Neural crest cell (in vitro differentiated cells): ENCODE results near the gene GEN1. TPM values are rescaled to one million over a fixed set of nuclear protein-coding genes. Genes with fewer than 3 reads are reported as not detected.

Experiments
- DNase-seq: peaks from one replicate; pipeline ENCODE4 v3.0.0; 2021; ENCODE audit warnings: low read depth, mixed read lengths, low spot score
- H3K27ac Mint-ChIP-seq: one replicate; pipeline ENCODE4 v1.8.0; 2021; ENCODE audit warnings: mild to moderate bottlenecking, mixed read lengths; ENCODE audit not compliant: unreplicated experiment
- H3K27me3 Mint-ChIP-seq: 2 replicates; pipeline ENCODE4 v1.8.0; 2021; ENCODE audit warnings: low read depth, mild to moderate bottlenecking, mixed read lengths
- H3K36me3 Mint-ChIP-seq: 2 replicates; pipeline ENCODE4 v1.8.0; 2021; ENCODE audit warnings: low read depth, mild to moderate bottlenecking, mixed read lengths
- H3K4me1 Mint-ChIP-seq: 2 replicates; pipeline ENCODE4 v1.8.0; 2021; ENCODE audit warnings: mixed read lengths
- H3K4me3 Mint-ChIP-seq: one replicate; pipeline ENCODE4 v1.8.0; 2021; ENCODE audit warnings: mild to moderate bottlenecking, mixed read lengths
- H3K9me3 Mint-ChIP-seq: 2 replicates; pipeline ENCODE4 v1.8.0; 2021; ENCODE audit warnings: mixed read lengths
- total RNA-seq: library from RNA; stranded (reverse); gene quantifications from 2 replicates; pipeline ENCODE4 v1.2.1, GENCODE V29; 2021
- TF ChIP-seq, protein P1 (sequence below): fragments of 200-600 bp; sonication (generic); conservative IDR thresholded peaks from 2 replicates; pipeline ENCODE4 v1.5.0; 2021; ENCODE audit warnings: antibody characterized with exemption, mild to moderate bottlenecking

The GEN1 gene
- total RNA-seq, 1 donor from 2014 or later: 29.7 TPM

DNA sequence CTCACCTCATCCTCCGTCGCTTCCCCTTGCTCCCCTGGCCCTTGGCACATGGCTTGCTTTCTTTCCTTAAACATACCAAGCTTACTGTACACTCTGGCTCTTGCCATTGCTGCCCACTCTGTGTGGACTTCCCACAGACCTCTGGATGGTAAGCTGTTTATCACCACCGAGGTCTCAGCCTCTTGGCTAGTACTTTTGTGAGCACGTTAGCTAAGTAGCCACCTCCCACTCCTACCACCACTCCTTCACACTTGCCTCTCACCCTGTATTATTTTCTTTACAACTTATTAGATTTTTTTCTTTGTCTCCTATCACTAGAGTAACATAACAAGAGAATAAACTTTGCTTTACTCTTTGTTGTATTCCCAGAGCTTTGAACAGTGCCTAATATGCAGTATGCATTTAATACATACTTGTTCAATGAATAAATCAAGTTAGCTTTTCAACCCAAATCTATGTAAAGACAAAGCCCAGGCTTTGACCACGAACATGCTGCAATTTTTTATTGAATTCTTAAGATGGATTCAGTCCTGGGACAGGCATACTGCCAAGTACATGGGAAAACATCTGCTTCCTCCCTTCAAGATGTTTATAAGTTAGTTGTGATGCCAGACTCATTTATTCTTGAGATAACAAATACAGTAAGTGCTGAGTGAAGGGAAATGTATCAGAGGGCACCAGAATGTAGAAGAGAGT lies 37.3 kb downstream of the GEN1 start:
- H3K36me3 Mint-ChIP-seq: no peaks in the 10 kb centered on the region
- H3K9me3 Mint-ChIP-seq: no peaks in the 10 kb centered on the region
- DNase-seq: no peak
- peaks cover 5% of the 10 kb centered on the region for H3K4me1 Mint-ChIP-seq
- no peak overlapping the region for H3K4me3 Mint-ChIP-seq
- H3K27me3 Mint-ChIP-seq: no peaks in the 10 kb centered on the region
- no peak overlapping the region for H3K27ac Mint-ChIP-seq
- TF ChIP-seq, protein P1, sequence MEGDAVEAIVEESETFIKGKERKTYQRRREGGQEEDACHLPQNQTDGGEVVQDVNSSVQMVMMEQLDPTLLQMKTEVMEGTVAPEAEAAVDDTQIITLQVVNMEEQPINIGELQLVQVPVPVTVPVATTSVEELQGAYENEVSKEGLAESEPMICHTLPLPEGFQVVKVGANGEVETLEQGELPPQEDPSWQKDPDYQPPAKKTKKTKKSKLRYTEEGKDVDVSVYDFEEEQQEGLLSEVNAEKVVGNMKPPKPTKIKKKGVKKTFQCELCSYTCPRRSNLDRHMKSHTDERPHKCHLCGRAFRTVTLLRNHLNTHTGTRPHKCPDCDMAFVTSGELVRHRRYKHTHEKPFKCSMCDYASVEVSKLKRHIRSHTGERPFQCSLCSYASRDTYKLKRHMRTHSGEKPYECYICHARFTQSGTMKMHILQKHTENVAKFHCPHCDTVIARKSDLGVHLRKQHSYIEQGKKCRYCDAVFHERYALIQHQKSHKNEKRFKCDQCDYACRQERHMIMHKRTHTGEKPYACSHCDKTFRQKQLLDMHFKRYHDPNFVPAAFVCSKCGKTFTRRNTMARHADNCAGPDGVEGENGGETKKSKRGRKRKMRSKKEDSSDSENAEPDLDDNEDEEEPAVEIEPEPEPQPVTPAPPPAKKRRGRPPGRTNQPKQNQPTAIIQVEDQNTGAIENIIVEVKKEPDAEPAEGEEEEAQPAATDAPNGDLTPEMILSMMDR: no peak

DNA sequence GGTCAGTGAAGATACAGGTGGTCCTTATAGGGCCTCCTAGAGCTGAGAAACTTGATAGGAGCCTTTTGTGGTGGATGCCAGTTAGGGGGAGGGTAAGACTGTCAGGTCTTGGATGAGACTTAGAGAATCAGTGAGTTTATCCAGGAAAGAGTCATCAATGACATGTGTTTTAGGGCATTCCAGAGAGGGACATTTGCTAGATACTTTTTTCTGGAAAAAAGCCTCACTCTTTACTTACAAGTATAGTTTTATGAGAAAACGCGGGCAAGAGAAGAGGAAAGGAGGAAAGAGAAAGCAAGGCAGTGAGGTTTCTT lies 37.8 kb downstream of the GEN1 start:
- H3K27ac Mint-ChIP-seq: no peak overlapping the region

DNA sequence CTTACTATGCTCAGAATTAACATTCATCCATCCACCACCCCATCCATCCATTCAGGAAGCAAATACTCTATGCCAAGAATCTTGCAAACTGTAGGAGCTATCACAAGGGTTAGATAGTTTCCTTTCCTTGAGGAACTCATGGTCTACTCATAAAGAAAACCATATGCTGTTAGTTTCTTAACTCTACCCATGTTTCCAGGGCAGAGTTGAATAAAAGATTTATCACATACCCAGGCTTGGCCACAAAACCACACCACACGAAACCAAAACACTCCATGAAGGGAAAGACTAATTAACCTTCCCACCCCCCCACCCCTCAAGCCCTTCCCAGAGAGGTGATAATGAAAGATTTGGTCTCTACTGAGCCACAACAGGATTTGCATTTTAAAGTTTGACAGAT lies 38.6 kb downstream of the GEN1 start:
- H3K9me3 Mint-ChIP-seq: no peaks in the 10 kb centered on the region
- H3K36me3 Mint-ChIP-seq: no peaks in the 10 kb centered on the region
- no peak overlapping the region for H3K4me3 Mint-ChIP-seq
- H3K4me1 Mint-ChIP-seq: peaks cover 5% of the 10 kb centered on the region
- H3K27ac Mint-ChIP-seq: no peak overlapping the region
- TF ChIP-seq, protein P1: no peak
- H3K27me3 Mint-ChIP-seq: no peaks in the 10 kb centered on the region
- no peak for DNase-seq

More for the DNA sequence above, 37.8 kb downstream of the GEN1 start:
- no peaks in the 10 kb centered on the region for H3K9me3 Mint-ChIP-seq
- no peaks in the 10 kb centered on the region for H3K27me3 Mint-ChIP-seq
- H3K36me3 Mint-ChIP-seq: no peaks in the 10 kb centered on the region
- DNase-seq: no peak
- no peak overlapping the region for H3K4me3 Mint-ChIP-seq
- TF ChIP-seq, protein P1: no peak
- H3K4me1 Mint-ChIP-seq: peaks cover 5% of the 10 kb centered on the region

DNA sequence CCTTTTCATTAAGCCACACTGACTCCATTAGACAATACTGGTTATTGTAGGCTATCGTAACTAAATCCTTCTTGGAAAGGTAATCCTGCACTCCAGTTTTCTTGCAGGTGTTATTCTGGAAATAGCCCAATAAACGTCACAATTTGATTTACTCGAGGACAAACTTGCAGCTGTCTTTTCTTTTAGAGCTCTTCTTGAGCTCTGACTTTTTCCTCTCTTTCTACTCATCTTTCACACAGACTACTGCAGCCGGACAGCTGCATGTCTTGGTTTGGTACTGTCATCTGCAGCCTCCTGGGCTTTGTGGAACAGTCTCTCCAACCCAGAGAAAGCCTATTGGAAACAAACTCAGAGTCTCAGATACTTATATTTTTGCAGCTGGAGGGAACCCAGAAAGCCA lies 39.4 kb downstream of the GEN1 start:
- TF ChIP-seq, protein P1: no peak
- DNase-seq: no peak
- H3K36me3 Mint-ChIP-seq: no peaks in the 10 kb centered on the region
- no peak overlapping the region for H3K4me3 Mint-ChIP-seq
- peaks cover 5% of the 10 kb centered on the region for H3K4me1 Mint-ChIP-seq
- H3K27ac Mint-ChIP-seq: no peak overlapping the region
- no peaks in the 10 kb centered on the region for H3K27me3 Mint-ChIP-seq
- H3K9me3 Mint-ChIP-seq: no peaks in the 10 kb centered on the region

DNA sequence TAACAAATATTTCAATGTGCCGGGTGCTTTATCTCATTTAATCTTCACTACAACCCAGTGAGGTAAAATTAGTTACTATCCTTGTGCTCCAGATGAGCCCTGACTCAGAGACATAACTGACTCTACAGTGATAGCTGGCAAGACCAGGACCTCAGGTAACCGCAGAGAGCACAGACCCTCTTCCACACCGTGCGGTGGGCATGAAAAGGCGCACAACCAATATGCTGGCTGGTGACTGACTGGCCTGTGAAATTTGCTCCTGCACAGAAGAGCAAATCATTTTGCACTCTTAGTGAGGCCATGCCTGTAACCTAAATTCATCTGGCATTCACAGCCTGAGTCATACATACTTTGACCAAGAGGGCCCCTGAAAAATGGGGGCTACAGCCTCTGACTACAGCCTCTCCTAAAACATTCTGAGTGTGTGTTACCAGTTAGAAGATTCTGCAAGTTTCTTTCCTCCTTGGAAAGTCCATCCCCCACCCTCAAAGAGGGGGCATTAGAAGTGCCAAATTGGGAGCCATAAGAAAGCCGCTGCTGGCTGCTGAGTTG lies 39.9 kb downstream of the GEN1 start:
- TF ChIP-seq, protein P1: no peak

More for the DNA sequence above, 39.9 kb downstream of the GEN1 start:
- H3K27ac Mint-ChIP-seq: no peak overlapping the region
- H3K4me3 Mint-ChIP-seq: no peak overlapping the region
- no peak for DNase-seq
- H3K9me3 Mint-ChIP-seq: no peaks in the 10 kb centered on the region
- H3K36me3 Mint-ChIP-seq: no peaks in the 10 kb centered on the region
- no peaks in the 10 kb centered on the region for H3K4me1 Mint-ChIP-seq
- H3K27me3 Mint-ChIP-seq: no peaks in the 10 kb centered on the region
